Measurements from ENCODE around the gene LRP5. TPM values are rescaled to one million over a fixed set of nuclear protein-coding genes. Genes with fewer than 3 reads are reported as not detected.
A peak's percentile ranks its signal among the peaks of the same experiment; 100 is the strongest.

Gene LRP5
- total RNA-seq, 2 experiments from 2014 or later: 2.0 to 2.9 TPM

DNA sequence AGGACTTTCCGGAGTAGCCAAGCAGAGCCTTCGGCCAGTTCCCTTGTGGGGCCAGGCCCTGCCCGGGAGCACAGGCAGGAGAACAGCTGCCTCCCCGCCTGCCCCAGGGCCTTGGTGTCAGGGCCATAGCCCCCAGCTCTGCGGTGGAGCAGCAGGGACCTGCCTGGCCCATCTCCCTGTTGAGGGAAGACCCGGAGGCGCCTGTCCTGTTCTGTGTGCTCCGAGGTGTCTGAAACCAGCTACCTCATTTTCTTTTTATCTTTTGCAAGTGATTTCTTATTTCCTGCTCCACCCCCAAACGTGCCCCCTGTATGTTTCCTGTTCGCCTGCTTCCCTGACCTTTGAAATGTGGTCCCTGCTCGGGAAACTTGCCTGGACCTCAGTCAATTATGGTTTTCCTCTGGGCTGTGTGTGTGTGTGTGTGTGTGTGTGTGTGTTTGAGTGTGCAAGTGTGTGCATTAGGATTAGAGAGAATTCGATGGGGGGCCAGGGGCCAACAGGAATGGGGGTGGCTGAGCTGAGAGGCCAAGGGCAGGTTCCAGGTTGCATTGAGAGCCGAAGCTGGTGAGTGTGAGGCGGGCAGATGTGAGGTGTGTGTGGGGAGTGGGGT, 19.1 kb downstream of the LRP5 start:
- no peak for TF ChIP-seq CTCF (IDR thresholded peaks at IDR 0.05)
- peaks cover 69% of the 10 kb centered on the region for H3K4me1 Mint-ChIP-seq (ENCODE audit: low read depth)
- ChIA-PET POLR2A (interaction anchor here (0.7 to 1.2 kb wide), 2 partner anchors 33 to 59 kb away, joined by 4 read pairs; partner anchors contain the start of gene C11orf24), CTCF (interaction anchor here (0.5 kb wide), 1 partner anchor 220 kb away, joined by 4 read pairs; no protein-coding TSS in a partner anchor)
- H3K36me3 Mint-ChIP-seq (ENCODE audit: low read depth): no peaks in the 10 kb centered on the region
- no peaks in the 10 kb centered on the region for H3K27me3 ChIP-seq (ENCODE audit: control insufficient read depth in 1 of 2, insufficient read depth in 2 of 2, low read length in 2 of 2)
- no peaks in the 10 kb centered on the region for H3K9me3 ChIP-seq (ENCODE audit: control insufficient read depth in 1 of 2, insufficient read depth in 1 of 2, low read length in 2 of 2)
- H3K9me3 Mint-ChIP-seq: no peaks in the 10 kb centered on the region
- H3K27ac ChIP-seq (ENCODE audit: low read depth in 1 of 2, low read length in 2 of 2): peak overlapping the region in 1 of 2 donors; percentile 29
- no peaks in the 10 kb centered on the region for H3K27me3 Mint-ChIP-seq
- H3K36me3 ChIP-seq (ENCODE audit: insufficient read depth, low read length): no peaks in the 10 kb centered on the region
- peak overlapping the region; percentile 81 for H3K27ac Mint-ChIP-seq
- ATAC-seq (ENCODE audit: poor library complexity) (peak; percentile 51), DNase-seq (peak in 2 of 14 experiments; percentile 30 to 35)
- H3K4me3 ChIP-seq (ENCODE audit: low read length): peak overlapping the region; percentile 20
- peak overlapping the region; percentile 65 for H3K4me3 Mint-ChIP-seq
- intact Hi-C loops (cut with DNase I, micrococcal nuclease): no loop called here
- H3K4me1 ChIP-seq (ENCODE audit: insufficient read depth, low read length): peaks cover 62% of the 10 kb centered on the region

GRCh38 chr11:68332186-68332585, 19.8 kb downstream of the LRP5 start:
- H3K36me3 Mint-ChIP-seq (ENCODE audit: low read depth): no peaks in the 10 kb centered on the region
- intact Hi-C loops (cut with DNase I, micrococcal nuclease): no loop called here
- no peak for TF ChIP-seq CTCF (IDR thresholded peaks at IDR 0.05)
- H3K27me3 Mint-ChIP-seq: no peaks in the 10 kb centered on the region
- peak overlapping the region; percentile 81 for H3K27ac Mint-ChIP-seq
- Histone ChIP-seq H3K27me3 (ENCODE audit: control insufficient read depth in 1 of 2, insufficient read depth in 2 of 2, low read length in 2 of 2) (no peaks in the 10 kb centered on the region), H3K27ac (ENCODE audit: low read depth in 1 of 2, low read length in 2 of 2) (no peak overlapping the region), H3K4me1 (ENCODE audit: insufficient read depth, low read length) (peaks cover 65% of the 10 kb centered on the region), H3K36me3 (ENCODE audit: insufficient read depth, low read length) (no peaks in the 10 kb centered on the region), H3K9me3 (ENCODE audit: control insufficient read depth in 1 of 2, insufficient read depth in 1 of 2, low read length in 2 of 2) (no peaks in the 10 kb centered on the region), H3K4me3 (ENCODE audit: low read length) (no peak overlapping the region)
- DNase-seq: no peak
- CTCF ChIA-PET: no interaction called here
- H3K4me3 Mint-ChIP-seq: peak overlapping the region; percentile 16
- H3K9me3 Mint-ChIP-seq: no peaks in the 10 kb centered on the region
- POLR2A ChIA-PET: interaction anchor here (0.7 to 1.2 kb wide), 2 partner anchors 34 to 48 kb away, joined by 3 to 4 read pairs; no protein-coding TSS in a partner anchor
- peaks cover 76% of the 10 kb centered on the region for H3K4me1 Mint-ChIP-seq (ENCODE audit: low read depth)
- no peak for ATAC-seq (ENCODE audit: poor library complexity)

GRCh38 chr11:68333173-68333572, 20.8 kb downstream of the LRP5 start:
- H3K27ac ChIP-seq (ENCODE audit: low read depth in 1 of 2, low read length in 2 of 2): no peak overlapping the region
- no peaks in the 10 kb centered on the region for H3K9me3 Mint-ChIP-seq
- no peaks in the 10 kb centered on the region for H3K27me3 ChIP-seq (ENCODE audit: control insufficient read depth in 1 of 2, insufficient read depth in 2 of 2, low read length in 2 of 2)
- no peaks in the 10 kb centered on the region for H3K9me3 ChIP-seq (ENCODE audit: control insufficient read depth in 1 of 2, insufficient read depth in 1 of 2, low read length in 2 of 2)
- H3K27ac Mint-ChIP-seq: peak overlapping the region; percentile 81
- no peaks in the 10 kb centered on the region for H3K36me3 Mint-ChIP-seq (ENCODE audit: low read depth)
- ChIA-PET CTCF (interaction anchor here (0.6 kb wide), 1 partner anchor 643 kb away, joined by 3 read pairs; no protein-coding TSS in a partner anchor), POLR2A (no interaction called here)
- H3K27me3 Mint-ChIP-seq: no peaks in the 10 kb centered on the region
- peaks cover 77% of the 10 kb centered on the region for H3K4me1 Mint-ChIP-seq (ENCODE audit: low read depth)
- DNase-seq (no peak), ATAC-seq (ENCODE audit: poor library complexity) (no peak)
- no peak overlapping the region for H3K4me3 ChIP-seq (ENCODE audit: low read length)
- TF ChIP-seq CTCF (IDR thresholded peaks at IDR 0.05): no peak
- H3K4me3 Mint-ChIP-seq: no peak overlapping the region
- intact Hi-C loops (cut with DNase I, micrococcal nuclease): no loop called here
- H3K4me1 ChIP-seq (ENCODE audit: insufficient read depth, low read length): peaks cover 64% of the 10 kb centered on the region
- H3K36me3 ChIP-seq (ENCODE audit: insufficient read depth, low read length): no peaks in the 10 kb centered on the region
